HepG2 (cell line): ENCODE measurements around the gene FTCD. TPM values are rescaled to one million over a fixed set of nuclear protein-coding genes. Genes with fewer than 3 reads are reported as not detected.

Experiments used
- BCL6 ChIP-seq: IDR thresholded peaks from 2 replicates; pipeline ENCODE4 v1.6.1; 2016; ENCODE audit warnings: missing genetic modification reagents, missing compliant biosample characterization
- BRD4 ChIP-seq: sonication (generic); formaldehyde crosslinking; IDR thresholded peaks from 2 replicates; pipeline ENCODE4 v1.4.0; 2020; ENCODE audit warnings: missing genetic modification reagents
- CEBPZ ChIP-seq: IDR thresholded peaks from 2 replicates; pipeline ENCODE4 v1.6.1; 2012; ENCODE audit warnings: low read length, improper control_type of control experiment
- DNMT3B ChIP-seq: conservative IDR thresholded peaks from 2 replicates; pipeline ENCODE4 v1.6.1; 2016; ENCODE audit warnings: missing biosample characterization, control low read depth
- FOSL1 ChIP-seq: sonication (generic); formaldehyde crosslinking; IDR thresholded peaks from 2 replicates; pipeline ENCODE4 v1.9.0; 2021; ENCODE audit warnings: missing genetic modification reagents, borderline replicate concordance
- FOXM1 ChIP-seq: sonication (generic); formaldehyde crosslinking; IDR thresholded peaks from 2 replicates; pipeline ENCODE4 v1.5.0; 2020; ENCODE audit warnings: missing genetic modification reagents
- HHEX ChIP-seq: IDR thresholded peaks from 2 replicates; pipeline ENCODE4 v1.6.1; 2016; ENCODE audit warnings: control low read depth
- KLF9 ChIP-seq: IDR thresholded peaks from 2 replicates; pipeline ENCODE4 v1.6.1; 2016; ENCODE audit warnings: low read depth
- NPAS2 ChIP-seq: sonication (generic); formaldehyde crosslinking; IDR thresholded peaks from 2 replicates; pipeline ENCODE4 v1.8.0; 2022; ENCODE audit warnings: mild to moderate bottlenecking, missing genetic modification reagents, borderline replicate concordance
- POLR2AphosphoS5 ChIP-seq: IDR thresholded peaks from 2 replicates; pipeline ENCODE4 v1.6.1; 2012; ENCODE audit warnings: low read depth, low read length
- SNAI1 ChIP-seq: sonication (generic); formaldehyde crosslinking; IDR thresholded peaks from 2 replicates; pipeline ENCODE4 v1.5.0; 2020; ENCODE audit warnings: mild to moderate bottlenecking, missing genetic modification reagents, borderline replicate concordance
- SRSF1 ChIP-seq: fragments of 200-400 bp; formaldehyde crosslinking; optimal IDR thresholded peaks from 2 replicates; pipeline ENCODE3; 2017; ENCODE audit warnings: mild to moderate bottlenecking, low read depth, low read length, moderate library complexity
- TARDBP ChIP-seq: sonication (generic); formaldehyde crosslinking; IDR thresholded peaks from 2 replicates; pipeline ENCODE4 v1.8.0; 2022; ENCODE audit warnings: mild to moderate bottlenecking, missing genetic modification reagents
- TP53 ChIP-seq: sonication (generic); formaldehyde crosslinking; conservative IDR thresholded peaks from 2 replicates; pipeline ENCODE4 v1.4.0; 2020; ENCODE audit warnings: missing genetic modification reagents
- U2AF2 ChIP-seq: fragments of 200-400 bp; formaldehyde crosslinking; IDR thresholded peaks from 2 replicates; pipeline ENCODE4 v1.6.1; 2017; ENCODE audit warnings: low read depth, mild to moderate bottlenecking, low read length
- ZFP36 ChIP-seq: fragments of 150-350 bp; IDR thresholded peaks from 2 replicates; pipeline ENCODE4 v1.6.1; 2018; ENCODE audit warnings: borderline replicate concordance, low read length, low read depth; ENCODE audit not compliant: partially characterized antibody
- ZFP36L1 ChIP-seq: sonication (generic); formaldehyde crosslinking; IDR thresholded peaks from 2 replicates; pipeline ENCODE4 v1.8.0; 2022; ENCODE audit warnings: mild to moderate bottlenecking, missing genetic modification reagents, moderate library complexity
- ZNF138 ChIP-seq: sonication (generic); formaldehyde crosslinking; IDR thresholded peaks from 2 replicates; pipeline ENCODE4 v1.5.0; 2020; ENCODE audit warnings: mild to moderate bottlenecking, low read depth, missing genetic modification reagents
- ZNF143 ChIP-seq: sonication (generic); formaldehyde crosslinking; IDR thresholded peaks from 2 replicates; pipeline ENCODE4 v1.4.0; 2020; ENCODE audit warnings: missing genetic modification reagents
- ZNF605 ChIP-seq: sonication (generic); formaldehyde crosslinking; IDR thresholded peaks from 2 replicates; pipeline ENCODE4 v1.8.0; 2022; ENCODE audit warnings: mild to moderate bottlenecking, missing genetic modification reagents
- ZNF639 ChIP-seq: conservative IDR thresholded peaks from 2 replicates; pipeline ENCODE4 v1.6.1; 2018; ENCODE audit warnings: missing genetic modification reagents
- ZSCAN31 ChIP-seq: sonication (generic); formaldehyde crosslinking; IDR thresholded peaks from 2 replicates; pipeline ENCODE4 v1.5.0; 2020; ENCODE audit warnings: low read depth, mild to moderate bottlenecking, missing genetic modification reagents
- polyA plus RNA-seq, 8 experiments: library from polyadenylated mRNA; depleted of rRNA in 3 of 8; stranded (reverse) in 7 of 8; unstranded in 1 of 8; fragments of >200 nt; fragmentation: Illumina TruSeq in 4 of 8; extraction: Trizol in 4 of 8; gene quantifications; 2 replicates each; pipeline versions ENCODE4 v1.2.1 to v1.2.3, GENCODE V29; 2011 to 2016; ENCODE audit warnings: low read depth in 4 of 8, missing spikeins in 1 of 8, mixed read lengths in 1 of 8; ENCODE audit not compliant: insufficient read depth in 1 of 8
- total RNA-seq, 5 experiments: library from RNA; depleted of rRNA; stranded (reverse); fragments of >200 nt; fragmentation: Illumina TruSeq; extraction: Trizol; gene quantifications; 2 replicates each; pipeline ENCODE4 v1.2.3, GENCODE V29; 2016; ENCODE audit warnings: low read depth in 1 of 5
- TF ChIP-seq, protein P1 (sequence below): sonication (generic); formaldehyde crosslinking; IDR thresholded peaks from 2 replicates; pipeline ENCODE4 v1.5.1; 2020; ENCODE audit warnings: mild to moderate bottlenecking, moderate library complexity, missing genetic modification reagents
- TF ChIP-seq, protein P2 (sequence below): sonication (generic); formaldehyde crosslinking; IDR thresholded peaks from 2 replicates; pipeline ENCODE4 v1.8.0; 2022; ENCODE audit warnings: mild to moderate bottlenecking, missing genetic modification reagents, moderate library complexity

FTCD gene
- total and polyA plus RNA-seq, 2 of the 13 experiments (the other 11 are each of a cell fraction or from before 2014, with no cell fraction given) = 75.7 to 105 TPM

GRCh38 chr21:46154155-46154954, 1.0 kb downstream of the FTCD start (continued):
- TF ChIP-seq KLF9 (CRISPR knock-in tag) = no peak
- TF ChIP-seq DNMT3B (CRISPR knock-in tag) = no peak
- TF ChIP-seq FOSL1 (CRISPR knock-in tag) = no peak
- TF ChIP-seq TP53 (CRISPR knock-in tag) = no peak
- no peak for TF ChIP-seq ZNF138 (CRISPR knock-in tag)
- no peak for TF ChIP-seq ZFP36
- TF ChIP-seq ZNF143 = peak; percentile 15; the same call in 1 of the 2 replicates
- no peak for TF ChIP-seq BRD4 (CRISPR knock-in tag)
- no peak for TF ChIP-seq BCL6 (CRISPR knock-in tag)
- no peak for TF ChIP-seq U2AF2
- TF ChIP-seq, protein P1, sequence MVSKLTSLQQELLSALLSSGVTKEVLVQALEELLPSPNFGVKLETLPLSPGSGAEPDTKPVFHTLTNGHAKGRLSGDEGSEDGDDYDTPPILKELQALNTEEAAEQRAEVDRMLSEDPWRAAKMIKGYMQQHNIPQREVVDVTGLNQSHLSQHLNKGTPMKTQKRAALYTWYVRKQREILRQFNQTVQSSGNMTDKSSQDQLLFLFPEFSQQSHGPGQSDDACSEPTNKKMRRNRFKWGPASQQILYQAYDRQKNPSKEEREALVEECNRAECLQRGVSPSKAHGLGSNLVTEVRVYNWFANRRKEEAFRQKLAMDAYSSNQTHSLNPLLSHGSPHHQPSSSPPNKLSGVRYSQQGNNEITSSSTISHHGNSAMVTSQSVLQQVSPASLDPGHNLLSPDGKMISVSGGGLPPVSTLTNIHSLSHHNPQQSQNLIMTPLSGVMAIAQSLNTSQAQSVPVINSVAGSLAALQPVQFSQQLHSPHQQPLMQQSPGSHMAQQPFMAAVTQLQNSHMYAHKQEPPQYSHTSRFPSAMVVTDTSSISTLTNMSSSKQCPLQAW (CRISPR knock-in tag) = 0 out of 2 replicates have a peak, but pooled peaks have one; percentile 2
- no peak for TF ChIP-seq CEBPZ
- TF ChIP-seq SRSF1 = no peak
- TF ChIP-seq FOXM1 (CRISPR knock-in tag) = no peak
- TF ChIP-seq ZNF639 (CRISPR knock-in tag) = no peak
- no peak for TF ChIP-seq SNAI1
- no peak; the same call in 1 of the 2 replicates for TF ChIP-seq ZNF605 (CRISPR knock-in tag)
- TF ChIP-seq ZFP36L1 (CRISPR knock-in tag) = no peak
- TF ChIP-seq POLR2AphosphoS5 = no peak
- TF ChIP-seq TARDBP (CRISPR knock-in tag) = no peak
- TF ChIP-seq HHEX (CRISPR knock-in tag) = no peak
- no peak for TF ChIP-seq NPAS2 (CRISPR knock-in tag)
- peak; percentile 44; the same call in 1 of the 2 replicates for TF ChIP-seq ZSCAN31 (CRISPR knock-in tag)
- TF ChIP-seq, protein P2, sequence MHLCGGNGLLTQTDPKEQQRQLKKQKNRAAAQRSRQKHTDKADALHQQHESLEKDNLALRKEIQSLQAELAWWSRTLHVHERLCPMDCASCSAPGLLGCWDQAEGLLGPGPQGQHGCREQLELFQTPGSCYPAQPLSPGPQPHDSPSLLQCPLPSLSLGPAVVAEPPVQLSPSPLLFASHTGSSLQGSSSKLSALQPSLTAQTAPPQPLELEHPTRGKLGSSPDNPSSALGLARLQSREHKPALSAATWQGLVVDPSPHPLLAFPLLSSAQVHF = no peak
